WTC11 (cell line): ENCODE measurements around the gene SLC39A13. TPM values are rescaled to one million over a fixed set of nuclear protein-coding genes. Genes with fewer than 3 reads are reported as not detected.
A peak's percentile ranks its signal among the peaks of the same experiment; 100 is the strongest.

Source experiments
- ATAC-seq: fragments of 200-7000 bp; cut with Tn5 transposase; 2 replicates; pipeline ENCODE4 v1.10.0; 2021; ENCODE audit warnings: mild to moderate bottlenecking, moderate library complexity
- CTCF ChIA-PET: fragments of 300-600 bp; sonication (Branson Sonifier 250); formaldehyde crosslinking; loops from one replicate; lab custom pipeline; 2021; ENCODE audit warnings: antibody characterized with exemption; lab: Charles Lee
- POLR2A ChIA-PET: fragments of 350-600 bp; sonication (Branson Sonifier 250); formaldehyde crosslinking; loops from one replicate; lab custom pipeline; 2021; ENCODE audit warnings: antibody characterized with exemption; lab: Charles Lee
- DNase-seq: peaks from one replicate; pipeline ENCODE4 v3.0.0; 2021; ENCODE audit warnings: low spot score
- H3K27ac Mint-ChIP-seq: 2 replicates; pipeline ENCODE4 v1.8.0; 2021; ENCODE audit warnings: mixed read lengths
- H3K27me3 Mint-ChIP-seq: 2 replicates; pipeline ENCODE4 v1.8.0; 2021; ENCODE audit warnings: low read depth, mild to moderate bottlenecking, moderate library complexity, mixed read lengths
- H3K36me3 Mint-ChIP-seq: 2 replicates; pipeline ENCODE4 v1.8.0; 2021; ENCODE audit warnings: mixed read lengths
- H3K4me1 Mint-ChIP-seq: 2 replicates; pipeline ENCODE4 v1.8.0; 2022; ENCODE audit warnings: mixed read lengths
- H3K4me3 Mint-ChIP-seq: 2 replicates; pipeline ENCODE4 v1.8.0; 2021; ENCODE audit warnings: mild to moderate bottlenecking, moderate library complexity, mixed read lengths
- H3K9me3 Mint-ChIP-seq: 2 replicates; pipeline ENCODE4 v1.8.0; 2021; ENCODE audit warnings: mixed read lengths
- ATF1 ChIP-seq: sonication (generic); formaldehyde crosslinking; IDR thresholded peaks from 2 replicates; pipeline ENCODE4 v1.8.1; 2023; ENCODE audit warnings: mild to moderate bottlenecking, moderate library complexity, missing genetic modification reagents
- FOXJ3 ChIP-seq: sonication (generic); formaldehyde crosslinking; IDR thresholded peaks from 2 replicates; pipeline ENCODE4 v1.9.0; 2021; ENCODE audit warnings: missing genetic modification reagents, mild to moderate bottlenecking, borderline replicate concordance
- GABPB1 ChIP-seq: sonication (generic); formaldehyde crosslinking; IDR thresholded peaks from 2 replicates; pipeline ENCODE4 v1.8.1; 2023; ENCODE audit warnings: mild to moderate bottlenecking, missing genetic modification reagents
- JUN ChIP-seq: sonication (generic); formaldehyde crosslinking; IDR thresholded peaks from 2 replicates; pipeline ENCODE4 v1.8.0; 2023; ENCODE audit warnings: mild to moderate bottlenecking, missing genetic modification reagents
- KAT7 ChIP-seq: sonication (generic); formaldehyde crosslinking; IDR thresholded peaks from 2 replicates; pipeline ENCODE4 v1.8.1; 2023; ENCODE audit warnings: missing genetic modification reagents, mild to moderate bottlenecking, borderline replicate concordance
- NFE2L1 ChIP-seq: sonication (generic); formaldehyde crosslinking; IDR thresholded peaks from 2 replicates; pipeline ENCODE4 v1.8.1; 2023; ENCODE audit warnings: missing genetic modification reagents
- TEAD4 ChIP-seq: sonication (generic); formaldehyde crosslinking; IDR thresholded peaks from 2 replicates; pipeline ENCODE4 v1.8.0; 2022; ENCODE audit warnings: mild to moderate bottlenecking, missing genetic modification reagents
- TP53 ChIP-seq: sonication (generic); formaldehyde crosslinking; IDR thresholded peaks from 2 replicates; pipeline ENCODE4 v1.8.1; 2023; ENCODE audit warnings: mild to moderate bottlenecking, missing genetic modification reagents
- ZBTB21 ChIP-seq: sonication (generic); formaldehyde crosslinking; IDR thresholded peaks from 2 replicates; pipeline ENCODE4 v1.8.1; 2023; ENCODE audit warnings: mild to moderate bottlenecking, missing genetic modification reagents, borderline replicate concordance
- ZNF121 ChIP-seq: sonication (generic); formaldehyde crosslinking; IDR thresholded peaks from 2 replicates; pipeline ENCODE4 v1.8.0; 2023; ENCODE audit warnings: missing genetic modification reagents
- ZNF263 ChIP-seq: sonication (generic); formaldehyde crosslinking; IDR thresholded peaks from 2 replicates; pipeline ENCODE4 v1.8.1; 2022; ENCODE audit warnings: low read depth, mild to moderate bottlenecking, moderate library complexity, missing genetic modification reagents
- ZNF423 ChIP-seq: fragments of 250-450 bp; sonication (Bioruptor Pico); IDR thresholded peaks from 2 replicates; pipeline ENCODE4 v2.1.2; 2022; ENCODE audit warnings: mild to moderate bottlenecking, moderate library complexity
- total RNA-seq: library from RNA; stranded (reverse); gene quantifications from 3 replicates; pipeline ENCODE4 v1.2.3, GENCODE V29; 2021
- TF ChIP-seq, protein P1 (sequence below): sonication (generic); formaldehyde crosslinking; conservative IDR thresholded peaks from 2 replicates; pipeline ENCODE4 v1.8.1; 2023; ENCODE audit warnings: mild to moderate bottlenecking, low read depth, missing genetic modification reagents, moderate library complexity
- TF ChIP-seq, protein P2 (sequence below): sonication (generic); formaldehyde crosslinking; conservative IDR thresholded peaks from 2 replicates; pipeline ENCODE4 v1.8.1; 2022; ENCODE audit warnings: mild to moderate bottlenecking, missing genetic modification reagents
- TF ChIP-seq, protein P3 (sequence below): fragments of 250-450 bp; sonication (Bioruptor Pico); IDR thresholded peaks from 2 replicates; pipeline ENCODE4 v1.9.0; 2021; ENCODE audit warnings: moderate library complexity, mild to moderate bottlenecking, inconsistent platforms, borderline replicate concordance
- TF ChIP-seq, protein P4 (sequence below): sonication (generic); formaldehyde crosslinking; IDR thresholded peaks from 2 replicates; pipeline ENCODE4 v1.8.1; 2023; ENCODE audit warnings: mild to moderate bottlenecking, missing genetic modification reagents
- TF ChIP-seq, protein P5 (sequence below): sonication (generic); formaldehyde crosslinking; IDR thresholded peaks from 2 replicates; pipeline ENCODE4 v1.8.1; 2022; ENCODE audit warnings: mild to moderate bottlenecking, missing genetic modification reagents, moderate library complexity, borderline replicate concordance
- TF ChIP-seq, protein P6 (sequence below): fragments of 250-450 bp; sonication (Bioruptor Pico); conservative IDR thresholded peaks from 2 replicates; pipeline ENCODE4 v1.9.0; 2021; ENCODE audit warnings: mild to moderate bottlenecking

The SLC39A13 gene
- total RNA-seq, 1 experiment from 2014 or later = 38.2 TPM

DNA sequence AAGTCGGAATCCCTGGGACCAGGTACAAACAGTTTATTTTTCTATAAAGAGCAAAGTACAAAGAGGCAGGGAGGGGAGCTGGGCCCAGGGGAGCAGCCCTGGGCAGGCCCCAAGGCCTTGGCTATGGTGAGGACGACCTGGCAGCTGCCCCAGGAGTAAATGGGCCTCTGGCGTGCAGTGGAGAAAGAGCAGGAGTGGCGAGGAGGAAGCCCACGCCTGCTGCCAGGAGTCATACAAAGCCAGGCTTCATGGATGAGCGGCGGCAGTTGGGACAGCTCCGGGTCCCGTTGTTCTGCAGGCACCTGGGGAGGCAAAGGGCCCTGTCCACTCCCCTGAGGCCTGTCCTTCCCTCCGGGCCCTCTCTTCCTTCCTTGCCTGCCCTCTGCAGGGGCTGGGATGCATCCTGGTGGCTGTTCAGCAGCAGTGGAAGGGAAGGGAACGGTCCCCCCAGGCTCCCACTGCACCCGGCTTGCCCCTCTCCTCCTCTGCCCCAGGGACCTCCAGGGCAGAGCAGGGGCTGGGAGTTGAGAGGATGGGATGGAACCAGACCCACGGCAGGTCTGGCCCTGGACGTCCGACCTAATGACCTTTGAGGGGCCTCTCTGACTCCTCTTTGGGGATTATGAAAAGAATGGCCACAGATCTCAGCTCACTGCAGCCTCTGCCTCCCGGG is 29.5 kb downstream of the SLC39A13 start:
- no peaks in the 10 kb centered on the region for H3K27me3 Mint-ChIP-seq
- no peak overlapping the region for H3K4me3 Mint-ChIP-seq
- no peaks in the 10 kb centered on the region for H3K4me1 Mint-ChIP-seq
- H3K9me3 Mint-ChIP-seq = no peaks in the 10 kb centered on the region
- H3K27ac Mint-ChIP-seq = no peak overlapping the region
- no peaks in the 10 kb centered on the region for H3K36me3 Mint-ChIP-seq
- TF ChIP-seq, protein P1, sequence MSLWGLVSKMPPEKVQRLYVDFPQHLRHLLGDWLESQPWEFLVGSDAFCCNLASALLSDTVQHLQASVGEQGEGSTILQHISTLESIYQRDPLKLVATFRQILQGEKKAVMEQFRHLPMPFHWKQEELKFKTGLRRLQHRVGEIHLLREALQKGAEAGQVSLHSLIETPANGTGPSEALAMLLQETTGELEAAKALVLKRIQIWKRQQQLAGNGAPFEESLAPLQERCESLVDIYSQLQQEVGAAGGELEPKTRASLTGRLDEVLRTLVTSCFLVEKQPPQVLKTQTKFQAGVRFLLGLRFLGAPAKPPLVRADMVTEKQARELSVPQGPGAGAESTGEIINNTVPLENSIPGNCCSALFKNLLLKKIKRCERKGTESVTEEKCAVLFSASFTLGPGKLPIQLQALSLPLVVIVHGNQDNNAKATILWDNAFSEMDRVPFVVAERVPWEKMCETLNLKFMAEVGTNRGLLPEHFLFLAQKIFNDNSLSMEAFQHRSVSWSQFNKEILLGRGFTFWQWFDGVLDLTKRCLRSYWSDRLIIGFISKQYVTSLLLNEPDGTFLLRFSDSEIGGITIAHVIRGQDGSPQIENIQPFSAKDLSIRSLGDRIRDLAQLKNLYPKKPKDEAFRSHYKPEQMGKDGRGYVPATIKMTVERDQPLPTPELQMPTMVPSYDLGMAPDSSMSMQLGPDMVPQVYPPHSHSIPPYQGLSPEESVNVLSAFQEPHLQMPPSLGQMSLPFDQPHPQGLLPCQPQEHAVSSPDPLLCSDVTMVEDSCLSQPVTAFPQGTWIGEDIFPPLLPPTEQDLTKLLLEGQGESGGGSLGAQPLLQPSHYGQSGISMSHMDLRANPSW (CRISPR knock-in tag) = no peak
- no peak for TF ChIP-seq TP53 (CRISPR knock-in tag)
- TF ChIP-seq GABPB1 (CRISPR knock-in tag) = 0 out of 2 replicates have a peak, but pooled peaks have one; percentile 17
- ATAC-seq (no peak), DNase-seq (no peak)
- CTCF ChIA-PET = interaction anchor here (0.7 kb wide), 2 partner anchors 17 to 25 kb away, joined by 3 to 4 read pairs; no protein-coding TSS in a partner anchor
- POLR2A ChIA-PET = no interaction called here

DNA sequence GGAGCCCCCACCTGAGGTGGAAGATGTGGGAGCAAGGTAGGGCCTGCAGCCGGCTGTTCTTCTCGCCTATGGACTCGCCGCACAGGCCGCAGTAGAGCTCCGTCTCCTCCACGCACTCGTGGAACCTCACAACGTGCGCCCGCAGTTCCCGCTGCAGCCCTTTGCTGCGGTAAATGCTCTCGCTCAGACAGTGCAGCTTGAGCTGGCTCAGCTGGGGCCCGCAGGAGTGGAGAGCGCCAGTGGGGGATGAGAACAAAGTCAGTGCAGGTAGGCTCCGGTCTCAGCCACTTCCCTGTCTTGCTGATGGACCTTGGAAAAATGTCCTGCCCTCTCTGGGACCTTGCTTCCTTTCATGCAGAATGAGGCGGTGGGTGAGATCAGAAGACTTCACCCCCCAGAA is 30.3 kb downstream of the SLC39A13 start:
- no peak overlapping the region for H3K27ac Mint-ChIP-seq
- H3K4me1 Mint-ChIP-seq = no peaks in the 10 kb centered on the region
- CTCF ChIA-PET = interaction anchor here (1.0 kb wide), 1 partner anchor 26 kb away, joined by 3 read pairs; no protein-coding TSS in a partner anchor
- H3K27me3 Mint-ChIP-seq = no peaks in the 10 kb centered on the region
- DNase-seq = peak; percentile 27
- POLR2A ChIA-PET = no interaction called here
- peak; percentile 38 for ATAC-seq
- no peaks in the 10 kb centered on the region for H3K9me3 Mint-ChIP-seq
- no peaks in the 10 kb centered on the region for H3K36me3 Mint-ChIP-seq
- H3K4me3 Mint-ChIP-seq = no peak overlapping the region
- TF ChIP-seq, protein P2, sequence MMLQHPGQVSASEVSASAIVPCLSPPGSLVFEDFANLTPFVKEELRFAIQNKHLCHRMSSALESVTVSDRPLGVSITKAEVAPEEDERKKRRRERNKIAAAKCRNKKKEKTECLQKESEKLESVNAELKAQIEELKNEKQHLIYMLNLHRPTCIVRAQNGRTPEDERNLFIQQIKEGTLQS (CRISPR knock-in tag) = no peak
- TF ChIP-seq JUN (CRISPR knock-in tag) = no peak
- no peak for TF ChIP-seq FOXJ3 (CRISPR knock-in tag)
- TF ChIP-seq, protein P3, sequence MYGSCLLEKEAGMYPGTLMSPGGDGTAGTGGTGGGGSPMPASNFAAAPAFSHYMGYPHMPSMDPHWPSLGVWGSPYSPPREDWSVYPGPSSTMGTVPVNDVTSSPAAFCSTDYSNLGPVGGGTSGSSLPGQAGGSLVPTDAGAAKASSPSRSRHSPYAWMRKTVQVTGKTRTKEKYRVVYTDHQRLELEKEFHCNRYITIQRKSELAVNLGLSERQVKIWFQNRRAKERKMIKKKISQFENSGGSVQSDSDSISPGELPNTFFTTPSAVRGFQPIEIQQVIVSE = no peak
- TF ChIP-seq TEAD4 (CRISPR knock-in tag) = no peak
- TF ChIP-seq ZBTB21 (CRISPR knock-in tag) = no peak
- TF ChIP-seq ZNF121 (CRISPR knock-in tag) = no peak
- TF ChIP-seq, all 79 proteins: peak for 0

DNA sequence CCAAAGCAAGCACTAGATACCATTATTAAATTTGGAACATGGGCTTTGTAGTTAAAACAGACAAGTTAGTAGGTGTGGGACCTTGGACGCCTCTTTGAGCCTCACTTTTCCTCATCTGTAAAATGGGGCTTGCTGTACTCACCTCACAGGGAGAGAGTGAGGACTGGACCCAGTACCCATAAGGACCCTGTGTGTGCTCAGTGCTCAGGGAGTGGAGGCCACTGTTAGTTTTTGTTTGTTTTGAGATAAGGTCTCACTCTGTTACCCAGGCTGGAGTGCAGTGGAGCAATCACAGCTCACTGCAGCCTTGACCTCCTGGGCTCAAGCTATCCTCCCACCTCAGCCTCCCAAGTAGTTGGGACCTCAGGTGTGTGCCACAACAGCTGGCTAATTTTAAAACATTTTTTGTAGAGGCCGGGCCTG is 31.7 kb downstream of the SLC39A13 start:
- TF ChIP-seq, protein P4, sequence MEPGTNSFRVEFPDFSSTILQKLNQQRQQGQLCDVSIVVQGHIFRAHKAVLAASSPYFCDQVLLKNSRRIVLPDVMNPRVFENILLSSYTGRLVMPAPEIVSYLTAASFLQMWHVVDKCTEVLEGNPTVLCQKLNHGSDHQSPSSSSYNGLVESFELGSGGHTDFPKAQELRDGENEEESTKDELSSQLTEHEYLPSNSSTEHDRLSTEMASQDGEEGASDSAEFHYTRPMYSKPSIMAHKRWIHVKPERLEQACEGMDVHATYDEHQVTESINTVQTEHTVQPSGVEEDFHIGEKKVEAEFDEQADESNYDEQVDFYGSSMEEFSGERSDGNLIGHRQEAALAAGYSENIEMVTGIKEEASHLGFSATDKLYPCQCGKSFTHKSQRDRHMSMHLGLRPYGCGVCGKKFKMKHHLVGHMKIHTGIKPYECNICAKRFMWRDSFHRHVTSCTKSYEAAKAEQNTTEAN (CRISPR knock-in tag) = no peak
- TF ChIP-seq ZNF263 (CRISPR knock-in tag) = no peak
- TF ChIP-seq, protein P5, sequence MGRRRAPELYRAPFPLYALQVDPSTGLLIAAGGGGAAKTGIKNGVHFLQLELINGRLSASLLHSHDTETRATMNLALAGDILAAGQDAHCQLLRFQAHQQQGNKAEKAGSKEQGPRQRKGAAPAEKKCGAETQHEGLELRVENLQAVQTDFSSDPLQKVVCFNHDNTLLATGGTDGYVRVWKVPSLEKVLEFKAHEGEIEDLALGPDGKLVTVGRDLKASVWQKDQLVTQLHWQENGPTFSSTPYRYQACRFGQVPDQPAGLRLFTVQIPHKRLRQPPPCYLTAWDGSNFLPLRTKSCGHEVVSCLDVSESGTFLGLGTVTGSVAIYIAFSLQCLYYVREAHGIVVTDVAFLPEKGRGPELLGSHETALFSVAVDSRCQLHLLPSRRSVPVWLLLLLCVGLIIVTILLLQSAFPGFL (CRISPR knock-in tag) = no peak
- TF ChIP-seq, protein P6, sequence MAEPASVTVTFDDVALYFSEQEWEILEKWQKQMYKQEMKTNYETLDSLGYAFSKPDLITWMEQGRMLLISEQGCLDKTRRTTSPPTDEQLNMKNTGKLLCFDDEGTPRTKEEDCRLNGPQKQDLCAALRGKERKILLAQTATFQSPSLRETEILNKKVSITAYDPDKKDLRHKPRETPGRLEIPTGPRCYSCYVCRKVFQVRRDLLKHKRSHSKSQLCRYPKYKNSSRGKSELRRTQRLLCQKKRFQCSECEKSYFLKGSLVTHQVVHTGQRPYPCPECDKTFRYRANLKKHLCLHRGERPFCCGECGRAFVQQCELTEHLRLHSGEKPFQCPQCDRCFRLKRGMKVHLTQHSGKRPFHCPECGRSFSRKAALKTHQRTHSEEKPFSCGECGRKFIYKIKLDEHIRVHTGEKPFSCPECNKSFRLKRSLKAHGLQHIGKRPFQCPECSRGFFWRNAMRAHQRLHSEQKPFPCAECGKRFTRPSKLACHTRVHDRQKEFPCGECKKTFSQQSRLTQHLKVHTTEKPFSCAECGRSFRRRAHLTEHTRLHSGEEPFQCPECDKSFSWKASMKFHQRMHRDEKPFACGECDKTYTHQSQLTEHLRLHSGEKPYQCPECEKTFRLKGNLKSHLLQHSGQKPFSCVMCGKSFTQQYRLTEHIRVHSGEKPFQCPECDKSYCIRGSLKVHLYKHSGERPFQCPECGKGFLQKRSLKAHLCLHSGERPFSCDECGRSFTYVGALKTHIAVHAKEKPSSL (CRISPR knock-in tag) = no peak
- no peak for TF ChIP-seq NFE2L1 (CRISPR knock-in tag)
- TF ChIP-seq ZNF423 (CRISPR knock-in tag) = no peak
- TF ChIP-seq JUN (CRISPR knock-in tag) = no peak
- TF ChIP-seq KAT7 (CRISPR knock-in tag) = no peak
- TF ChIP-seq GABPB1 (CRISPR knock-in tag) = no peak
- no peak for TF ChIP-seq ATF1 (CRISPR knock-in tag)
- no peaks in the 10 kb centered on the region for H3K36me3 Mint-ChIP-seq
- POLR2A ChIA-PET = interaction anchor here (0.7 kb wide), 1 partner anchor 8 kb away, joined by 3 read pairs; no protein-coding TSS in a partner anchor
- CTCF ChIA-PET = interaction anchor here (0.8 kb wide), 1 partner anchor 85 kb away, joined by 4 read pairs; no protein-coding TSS in a partner anchor
- no peaks in the 10 kb centered on the region for H3K9me3 Mint-ChIP-seq
- ATAC-seq = no peak
- H3K27ac Mint-ChIP-seq = no peak overlapping the region
- H3K4me1 Mint-ChIP-seq = no peaks in the 10 kb centered on the region
- no peaks in the 10 kb centered on the region for H3K27me3 Mint-ChIP-seq
- no peak overlapping the region for H3K4me3 Mint-ChIP-seq
- DNase-seq = no peak
